ENCODE measurements around the gene OR1F1. TPM values are rescaled to one million over a fixed set of nuclear protein-coding genes. Genes with fewer than 3 reads are reported as not detected.
"Not testable (repeated sequence)": the region's sequence is repeated elsewhere in the genome, so short reads cannot be mapped to it uniquely, and the experiment has no call there.

Gene OR1F1
- total and polyA plus RNA-seq, 4 donors, result not detected

DNA sequence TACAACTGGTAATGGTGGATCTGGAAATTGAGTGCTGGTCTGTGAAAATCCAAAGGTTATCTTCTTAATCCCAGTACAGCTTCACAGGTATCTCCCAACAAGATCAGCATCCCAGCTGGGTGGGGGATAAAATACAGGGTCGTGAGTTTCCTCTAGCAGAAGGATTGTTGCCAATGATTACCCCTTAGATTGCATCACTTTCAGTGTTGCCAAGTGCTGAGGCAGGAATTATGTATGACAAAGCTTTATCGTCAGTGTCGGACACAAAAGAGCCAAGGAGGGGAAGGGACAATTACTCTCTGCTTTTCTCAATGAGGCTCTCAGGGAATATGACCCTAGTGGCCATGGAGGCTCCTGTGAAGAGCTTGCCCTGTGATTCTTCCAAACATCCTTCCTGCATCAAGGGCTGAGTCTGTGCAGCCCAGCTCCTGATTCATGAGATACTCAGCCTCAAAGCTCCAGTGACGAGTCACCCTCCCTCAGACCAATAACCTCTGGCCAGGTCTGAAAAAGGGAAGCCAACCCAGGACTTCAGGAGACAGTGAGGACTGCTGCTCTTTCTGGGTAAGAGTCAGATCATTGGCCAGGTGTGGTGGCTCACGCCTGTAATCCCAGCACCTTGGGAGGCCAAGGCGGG, 15.0 kb downstream of the OR1F1 start:
- Histone ChIP-seq H3K9me3 (ENCODE audit: control insufficient read depth, low read length) (peaks cover 19% of the 10 kb centered on the region), H3K36me3 (ENCODE audit: control insufficient read depth in 1 of 2, insufficient read depth in 2 of 2, low read length in 1 of 2) (no peaks in the 10 kb centered on the region), H3K4me3 (ENCODE audit: low read length in 2 of 2) (no peak overlapping the region), H3K4me1 (ENCODE audit: control insufficient read depth in 1 of 2, insufficient read depth in 2 of 2, low read length in 2 of 2) (no peaks in the 10 kb centered on the region), H3K27ac (ENCODE audit: low read depth in 1 of 2, low read length in 2 of 2) (no peak overlapping the region), H3K27me3 (ENCODE audit: control insufficient read depth in 1 of 2, insufficient read depth in 2 of 2, low read length in 1 of 2) (no peaks in the 10 kb centered on the region)
- intact Hi-C loops (cut with DNase I), result no loop called here
- no peak for DNase-seq
- no peak for ATAC-seq (ENCODE audit: low FRiP score)
- 74 to 76% methylated on average over 6 of the region's 6 CpGs for WGBS, 2 donors

- intact Hi-C loops (cut with DNase I); H3K27ac ChIP-seq (ENCODE audit: low read depth in 1 of 2, low read length in 2 of 2); H3K4me1 ChIP-seq (ENCODE audit: control insufficient read depth in 1 of 2, insufficient read depth in 2 of 2, low read length in 2 of 2); H3K27me3 ChIP-seq (ENCODE audit: control insufficient read depth in 1 of 2, insufficient read depth in 2 of 2, low read length in 1 of 2); ATAC-seq (ENCODE audit: low FRiP score); H3K4me3 ChIP-seq (ENCODE audit: low read length in 2 of 2); DNase-seq; H3K36me3 ChIP-seq (ENCODE audit: control insufficient read depth in 1 of 2, insufficient read depth in 2 of 2, low read length in 1 of 2): not testable (repeated sequence)
- peaks cover 19% of the 10 kb centered on the region for H3K9me3 ChIP-seq (ENCODE audit: control insufficient read depth, low read length)
- WGBS, 2 donors, result 51% methylated on average over 3 of the region's 3 CpGs
Observed at GRCh38 chr16:3205939-3206338, 17.9 kb downstream of the OR1F1 start.

- Histone ChIP-seq H3K27me3 (ENCODE audit: control insufficient read depth in 1 of 2, insufficient read depth in 2 of 2, low read length in 1 of 2) (peaks cover 0 to 4% of the 10 kb centered on the region in 2 donors), H3K36me3 (ENCODE audit: control insufficient read depth in 1 of 2, insufficient read depth in 2 of 2, low read length in 1 of 2) (no peaks in the 10 kb centered on the region), H3K4me1 (ENCODE audit: control insufficient read depth in 1 of 2, insufficient read depth in 2 of 2, low read length in 2 of 2) (no peaks in the 10 kb centered on the region), H3K9me3 (ENCODE audit: control insufficient read depth, low read length) (peaks cover 19% of the 10 kb centered on the region), H3K27ac (ENCODE audit: low read depth in 1 of 2, low read length in 2 of 2) (no peak overlapping the region), H3K4me3 (ENCODE audit: low read length in 2 of 2) (no peak overlapping the region)
- ATAC-seq (ENCODE audit: low FRiP score), result no peak
- intact Hi-C loops (cut with DNase I), result no loop called here
- WGBS, 2 donors, result 68 to 69% methylated on average over 19 of the region's 19 CpGs
- DNase-seq, result no peak
Observed at GRCh38 chr16:3207086-3207953, 19.3 kb downstream of the OR1F1 start.

GRCh38 chr16:3212006-3212405, 24.0 kb downstream of the OR1F1 start:
- DNase-seq (no peak), ATAC-seq (ENCODE audit: low FRiP score) (no peak)
- intact Hi-C loops (cut with DNase I), result no loop called here
- Histone ChIP-seq H3K27me3 (ENCODE audit: control insufficient read depth in 1 of 2, insufficient read depth in 2 of 2, low read length in 1 of 2) (peaks cover 0 to 4% of the 10 kb centered on the region in 2 donors), H3K27ac (ENCODE audit: low read depth in 1 of 2, low read length in 2 of 2) (no peak overlapping the region), H3K36me3 (ENCODE audit: control insufficient read depth in 1 of 2, insufficient read depth in 2 of 2, low read length in 1 of 2) (no peaks in the 10 kb centered on the region), H3K4me3 (ENCODE audit: low read length in 2 of 2) (no peak overlapping the region), H3K4me1 (ENCODE audit: control insufficient read depth in 1 of 2, insufficient read depth in 2 of 2, low read length in 2 of 2) (no peaks in the 10 kb centered on the region), H3K9me3 (ENCODE audit: control insufficient read depth, low read length) (peaks cover 4% of the 10 kb centered on the region)
- WGBS, 2 donors, result 79 to 87% methylated on average over 3 of the region's 3 CpGs

- no peaks in the 10 kb centered on the region for H3K4me1 ChIP-seq (ENCODE audit: control insufficient read depth in 1 of 2, insufficient read depth in 2 of 2, low read length in 2 of 2)
- H3K36me3 ChIP-seq (ENCODE audit: control insufficient read depth in 1 of 2, insufficient read depth in 2 of 2, low read length in 1 of 2), result no peaks in the 10 kb centered on the region
- H3K27me3 ChIP-seq (ENCODE audit: control insufficient read depth in 1 of 2, insufficient read depth in 2 of 2, low read length in 1 of 2), result peaks cover 0 to 4% of the 10 kb centered on the region in 2 donors
- no peak overlapping the region for H3K4me3 ChIP-seq (ENCODE audit: low read length in 2 of 2)
- intact Hi-C loops (cut with DNase I), result no loop called here
- DNase-seq, result no peak
- peaks cover 3% of the 10 kb centered on the region for H3K9me3 ChIP-seq (ENCODE audit: control insufficient read depth, low read length)
- no peak for ATAC-seq (ENCODE audit: low FRiP score)
- WGBS, 2 donors, result 54 to 77% methylated on average over 1 of the region's 1 CpG
- no peak overlapping the region for H3K27ac ChIP-seq (ENCODE audit: low read depth in 1 of 2, low read length in 2 of 2)
Observed at GRCh38 chr16:3212567-3212966, 24.6 kb downstream of the OR1F1 start.

DNA sequence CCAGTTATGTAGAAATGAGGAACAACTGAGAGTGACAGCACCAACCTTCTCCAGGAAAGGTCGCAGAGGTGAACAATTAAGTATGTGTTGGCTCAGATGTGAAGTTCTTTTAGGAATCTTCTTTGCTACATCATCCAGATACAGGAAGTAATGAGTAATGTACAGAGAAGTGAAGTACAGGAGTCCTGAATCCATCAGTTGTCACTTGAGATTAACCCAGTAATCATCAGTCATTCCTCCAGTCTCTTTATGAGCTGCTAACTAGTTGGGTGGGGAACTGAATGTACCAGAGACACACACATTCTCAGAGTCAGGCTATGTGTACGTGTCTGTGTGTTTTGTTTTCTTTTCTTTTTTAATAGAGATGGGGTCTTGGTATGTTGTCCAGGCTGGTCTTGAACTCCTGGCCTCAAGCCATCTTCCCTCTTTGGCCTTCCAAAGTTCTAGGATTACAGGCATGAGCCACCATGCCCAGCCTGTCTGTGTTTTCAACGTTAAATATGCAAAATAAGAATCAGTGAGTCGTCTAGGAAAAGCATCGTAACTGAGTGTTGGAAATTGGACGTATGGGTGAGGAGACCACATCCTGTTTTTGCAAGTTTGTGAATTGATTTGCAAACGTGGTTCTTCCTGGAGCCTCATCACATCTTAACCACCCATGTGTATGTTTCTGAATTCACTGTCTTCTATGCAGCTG, 27.0 kb downstream of the OR1F1 start:
- intact Hi-C loops (cut with DNase I), result no loop called here
- DNase-seq (no peak), ATAC-seq (ENCODE audit: low FRiP score) (no peak)
- peaks cover 0 to 4% of the 10 kb centered on the region in 2 donors for H3K27me3 ChIP-seq (ENCODE audit: control insufficient read depth in 1 of 2, insufficient read depth in 2 of 2, low read length in 1 of 2)
- 37 to 44% methylated on average over 7 of the region's 7 CpGs for WGBS, 2 donors
- H3K9me3 ChIP-seq (ENCODE audit: control insufficient read depth, low read length), result peaks cover 4% of the 10 kb centered on the region
- no peaks in the 10 kb centered on the region for H3K4me1 ChIP-seq (ENCODE audit: control insufficient read depth in 1 of 2, insufficient read depth in 2 of 2, low read length in 2 of 2)
- H3K36me3 ChIP-seq (ENCODE audit: control insufficient read depth in 1 of 2, insufficient read depth in 2 of 2, low read length in 1 of 2), result no peaks in the 10 kb centered on the region
- H3K27ac ChIP-seq (ENCODE audit: low read depth in 1 of 2, low read length in 2 of 2), result no peak overlapping the region
- no peak overlapping the region for H3K4me3 ChIP-seq (ENCODE audit: low read length in 2 of 2)

GRCh38 chr16:3215601-3216262, 27.7 kb downstream of the OR1F1 start:
- intact Hi-C loops (cut with DNase I), result no loop called here
- 70 to 78% methylated on average over 11 of the region's 11 CpGs for WGBS, 2 donors
- Histone ChIP-seq H3K4me3 (ENCODE audit: low read length in 2 of 2) (no peak overlapping the region), H3K4me1 (ENCODE audit: control insufficient read depth in 1 of 2, insufficient read depth in 2 of 2, low read length in 2 of 2) (no peaks in the 10 kb centered on the region), H3K36me3 (ENCODE audit: control insufficient read depth in 1 of 2, insufficient read depth in 2 of 2, low read length in 1 of 2) (no peaks in the 10 kb centered on the region), H3K27ac (ENCODE audit: low read depth in 1 of 2, low read length in 2 of 2) (no peak overlapping the region), H3K9me3 (ENCODE audit: control insufficient read depth, low read length) (peaks cover 3% of the 10 kb centered on the region), H3K27me3 (ENCODE audit: control insufficient read depth in 1 of 2, insufficient read depth in 2 of 2, low read length in 1 of 2) (peaks cover 0 to 2% of the 10 kb centered on the region in 2 donors)
- no peak for DNase-seq
- no peak for ATAC-seq (ENCODE audit: low FRiP score)

DNA sequence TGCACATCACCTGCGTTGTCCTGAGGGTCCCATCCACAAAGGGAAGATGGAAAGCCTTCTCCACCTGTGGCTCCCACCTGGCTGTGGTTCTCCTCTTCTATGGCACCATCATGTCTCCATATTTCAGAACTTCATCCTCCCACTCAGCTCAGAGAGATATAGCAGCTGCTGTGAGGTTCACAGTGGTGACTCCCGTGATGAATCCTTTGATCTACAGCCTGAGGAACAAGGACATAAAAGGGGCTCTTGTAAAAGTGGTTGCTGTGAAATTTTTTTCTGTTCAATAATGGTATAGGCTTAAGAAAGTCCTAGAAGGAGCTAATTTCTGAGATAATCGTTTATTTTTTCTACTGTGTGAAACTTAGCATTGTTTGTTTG, 28.2 kb downstream of the OR1F1 start:
- 54 to 60% methylated on average over 3 of the region's 3 CpGs for WGBS, 2 donors
- H3K4me3 ChIP-seq (ENCODE audit: low read length in 2 of 2), result no peak overlapping the region
- peaks cover 5% of the 10 kb centered on the region for H3K9me3 ChIP-seq (ENCODE audit: control insufficient read depth, low read length)
- DNase-seq (no peak), ATAC-seq (ENCODE audit: low FRiP score) (no peak)
- H3K4me1 ChIP-seq (ENCODE audit: control insufficient read depth in 1 of 2, insufficient read depth in 2 of 2, low read length in 2 of 2), result no peaks in the 10 kb centered on the region
- intact Hi-C loops (cut with DNase I), result no loop called here
- H3K27ac ChIP-seq (ENCODE audit: low read depth in 1 of 2, low read length in 2 of 2), result no peak overlapping the region
- no peaks in the 10 kb centered on the region for H3K36me3 ChIP-seq (ENCODE audit: control insufficient read depth in 1 of 2, insufficient read depth in 2 of 2, low read length in 1 of 2)
- peaks cover 0 to 2% of the 10 kb centered on the region in 2 donors for H3K27me3 ChIP-seq (ENCODE audit: control insufficient read depth in 1 of 2, insufficient read depth in 2 of 2, low read length in 1 of 2)
